SK-N-MC (cell line): Measurements from ENCODE around the gene TPO.

Experiments
- EZH2 ChIP-seq: fragments of 200-600 bp; sonication (generic); IDR thresholded peaks from one replicate; pipeline ENCODE4 v1.6.1; 2017; ENCODE audit warnings: antibody characterized with exemption
- POLR2AphosphoS5 ChIP-seq: IDR thresholded peaks from 2 replicates; pipeline ENCODE4 v1.6.1; 2012; ENCODE audit warnings: mild to moderate bottlenecking, low read depth, low read length, borderline replicate concordance

DNA sequence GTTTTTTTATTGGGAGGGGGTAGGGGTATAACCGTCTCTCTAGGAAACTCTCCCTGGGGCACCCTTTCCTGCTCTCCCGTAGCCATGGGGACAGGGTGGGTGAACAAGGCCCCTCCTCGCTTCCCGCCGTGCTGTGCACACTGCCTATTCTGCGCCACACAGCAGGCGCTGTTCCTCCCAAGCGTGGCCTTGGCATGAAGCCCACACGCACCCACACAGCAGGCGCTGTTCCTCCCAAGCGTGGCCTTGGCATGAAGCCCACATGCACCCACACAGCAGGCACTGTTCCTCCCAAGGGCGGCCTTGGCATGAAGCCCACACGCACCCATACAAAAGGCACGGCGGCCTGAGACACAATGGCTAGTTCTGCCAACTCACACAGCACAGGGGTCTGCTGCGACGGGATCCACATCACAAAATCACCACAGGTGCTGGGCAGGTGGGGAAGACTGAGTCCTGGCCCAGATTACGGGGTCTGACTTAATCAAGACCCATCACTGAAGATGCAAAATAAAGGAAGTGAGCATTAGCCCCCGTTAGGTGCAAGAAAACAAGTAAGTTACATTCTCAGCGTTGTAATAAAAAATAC lies 46.6 kb upstream of the TPO start:
- TF ChIP-seq POLR2AphosphoS5 (peak; percentile 47; the same call in 1 of the 2 replicates), EZH2 (no peak)
